ENCODE data around the gene ANKS1B.

The ANKS1B gene

DNA sequence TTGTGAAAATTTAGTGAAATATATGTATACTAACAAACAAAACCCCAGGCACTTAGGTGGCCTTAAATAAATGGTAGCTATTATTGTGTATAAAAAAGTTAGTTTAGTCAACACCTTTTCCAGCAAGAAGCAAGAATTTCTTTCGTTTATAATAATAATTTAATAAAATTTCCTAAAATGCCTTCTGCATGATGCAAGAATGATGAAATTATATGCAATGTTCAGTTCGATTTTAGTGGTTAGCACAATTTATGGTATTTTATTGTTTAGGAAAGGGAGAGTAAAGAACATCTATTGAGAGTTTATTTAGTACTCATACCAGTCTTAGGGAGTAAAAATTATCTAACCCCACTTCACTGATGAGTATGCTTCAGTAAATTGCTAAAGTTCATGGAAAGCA is 1048.9 kb downstream of the ANKS1B start:
- TF ChIP-seq, protein P1, sequence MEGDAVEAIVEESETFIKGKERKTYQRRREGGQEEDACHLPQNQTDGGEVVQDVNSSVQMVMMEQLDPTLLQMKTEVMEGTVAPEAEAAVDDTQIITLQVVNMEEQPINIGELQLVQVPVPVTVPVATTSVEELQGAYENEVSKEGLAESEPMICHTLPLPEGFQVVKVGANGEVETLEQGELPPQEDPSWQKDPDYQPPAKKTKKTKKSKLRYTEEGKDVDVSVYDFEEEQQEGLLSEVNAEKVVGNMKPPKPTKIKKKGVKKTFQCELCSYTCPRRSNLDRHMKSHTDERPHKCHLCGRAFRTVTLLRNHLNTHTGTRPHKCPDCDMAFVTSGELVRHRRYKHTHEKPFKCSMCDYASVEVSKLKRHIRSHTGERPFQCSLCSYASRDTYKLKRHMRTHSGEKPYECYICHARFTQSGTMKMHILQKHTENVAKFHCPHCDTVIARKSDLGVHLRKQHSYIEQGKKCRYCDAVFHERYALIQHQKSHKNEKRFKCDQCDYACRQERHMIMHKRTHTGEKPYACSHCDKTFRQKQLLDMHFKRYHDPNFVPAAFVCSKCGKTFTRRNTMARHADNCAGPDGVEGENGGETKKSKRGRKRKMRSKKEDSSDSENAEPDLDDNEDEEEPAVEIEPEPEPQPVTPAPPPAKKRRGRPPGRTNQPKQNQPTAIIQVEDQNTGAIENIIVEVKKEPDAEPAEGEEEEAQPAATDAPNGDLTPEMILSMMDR (IDR thresholded peaks at IDR 0.05; ENCODE audit: low read depth, low read length, missing control alignments) = no peak

DNA sequence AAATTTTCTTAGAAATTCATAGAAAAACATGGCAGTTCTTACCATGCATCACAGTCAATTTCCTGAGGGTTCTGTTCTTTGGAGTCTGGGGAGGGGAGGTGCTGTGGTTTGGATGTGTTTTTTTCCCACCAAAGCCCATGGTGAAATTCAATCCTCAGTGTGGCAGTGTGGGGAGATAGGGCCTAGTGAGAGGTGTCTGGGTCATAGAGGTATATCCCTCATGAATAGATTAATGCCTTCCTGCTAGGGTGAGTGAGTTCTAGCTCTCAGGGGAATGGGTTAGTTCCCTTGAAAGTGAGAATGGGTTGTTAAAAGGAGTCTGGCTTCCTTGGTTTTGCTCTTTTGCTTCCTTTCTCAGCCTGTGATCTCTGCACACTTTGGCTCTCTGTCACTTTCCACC is 1061.9 kb downstream of the ANKS1B start:
- Histone ChIP-seq H3K36me3 (replicated peaks) (no peaks in the 10 kb centered on the region), H3K4me3 (ENCODE audit: low read depth, low read length) (no peak overlapping the region), H3K27me3 (replicated peaks) (no peaks in the 10 kb centered on the region), H3K27ac (no peak overlapping the region)
- TF ChIP-seq, protein P1 (IDR thresholded peaks at IDR 0.05; ENCODE audit: low read depth, low read length, missing control alignments) = no peak
- DNase-seq = no peak
- in situ Hi-C loops (cut with HindIII; ENCODE audit: low pct_ligation_motif_present, low sequenced_read_pairs) = no loop called here

More for the DNA sequence above, 1048.9 kb downstream of the ANKS1B start:
- Histone ChIP-seq H3K4me3 (ENCODE audit: low read depth, low read length) (no peak overlapping the region), H3K27ac (no peak overlapping the region), H3K36me3 (replicated peaks) (no peaks in the 10 kb centered on the region), H3K27me3 (replicated peaks) (no peaks in the 10 kb centered on the region)
- in situ Hi-C loops (cut with HindIII; ENCODE audit: low pct_ligation_motif_present, low sequenced_read_pairs) = no loop called here
- DNase-seq = no peak

DNA sequence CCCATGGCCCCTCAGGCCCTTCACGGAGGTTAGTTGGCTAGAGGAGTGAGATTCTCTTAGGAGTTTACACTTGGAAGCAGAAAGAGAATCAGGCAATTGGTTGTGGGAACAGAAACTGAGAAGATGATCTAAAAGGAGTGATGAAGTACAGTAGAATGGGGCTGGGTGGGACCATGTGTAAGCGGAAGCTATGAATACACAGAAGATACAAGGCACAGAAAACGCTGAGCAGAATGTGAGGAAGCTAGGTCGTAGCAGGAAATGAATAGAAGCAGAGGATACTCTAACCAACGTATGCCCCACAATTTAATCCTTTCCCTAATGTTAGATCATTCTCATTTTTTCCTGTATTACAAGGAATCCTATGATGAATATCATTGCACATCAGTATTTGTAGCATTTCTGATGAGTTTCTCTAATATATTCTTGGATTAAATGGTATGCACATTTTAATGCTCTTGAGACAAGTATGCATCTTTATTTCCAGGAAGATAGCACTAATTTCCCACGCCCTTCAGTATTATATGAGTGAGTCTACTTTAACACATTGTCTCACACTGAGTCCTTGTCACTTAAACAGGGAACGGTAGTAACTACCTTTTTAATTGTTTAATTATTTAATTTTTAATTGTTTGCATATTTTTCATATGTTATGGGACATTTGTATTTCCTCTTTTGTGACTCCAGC is 1066.4 kb downstream of the ANKS1B start:
- DNase-seq = no peak
- in situ Hi-C loops (cut with HindIII; ENCODE audit: low pct_ligation_motif_present, low sequenced_read_pairs) = no loop called here
- TF ChIP-seq, protein P1 (IDR thresholded peaks at IDR 0.05; ENCODE audit: low read depth, low read length, missing control alignments) = no peak

DNA sequence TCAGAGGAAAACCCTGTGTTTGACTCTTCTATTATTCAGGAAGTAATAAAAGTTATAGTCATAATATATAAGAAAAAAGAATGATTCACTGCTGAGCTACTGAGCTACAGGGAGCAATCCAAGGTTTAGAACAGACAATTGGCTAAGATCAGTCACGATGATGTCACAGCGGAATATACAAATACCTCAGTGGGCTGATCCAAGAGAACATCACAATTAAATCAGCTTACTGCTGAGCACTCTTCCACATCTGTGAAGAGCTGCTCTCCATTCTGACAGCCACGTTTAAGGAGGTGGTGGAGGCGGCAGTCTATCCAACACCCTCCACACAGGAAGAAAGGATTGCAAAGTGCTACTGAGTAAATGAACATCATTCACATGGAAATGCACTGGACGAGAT is 1068.6 kb downstream of the ANKS1B start:
- TF ChIP-seq, protein P1 (IDR thresholded peaks at IDR 0.05; ENCODE audit: low read depth, low read length, missing control alignments) = no peak
- Histone ChIP-seq H3K27ac (no peak overlapping the region), H3K36me3 (replicated peaks) (no peaks in the 10 kb centered on the region), H3K4me3 (ENCODE audit: low read depth, low read length) (no peak overlapping the region), H3K27me3 (replicated peaks) (no peaks in the 10 kb centered on the region)
- no peak for DNase-seq
- in situ Hi-C loops (cut with HindIII; ENCODE audit: low pct_ligation_motif_present, low sequenced_read_pairs) = no loop called here

More for the DNA sequence above, 1066.4 kb downstream of the ANKS1B start:
- Histone ChIP-seq H3K36me3 (replicated peaks) (no peaks in the 10 kb centered on the region), H3K4me3 (ENCODE audit: low read depth, low read length) (no peak overlapping the region), H3K27ac (no peak overlapping the region), H3K27me3 (replicated peaks) (no peaks in the 10 kb centered on the region)

DNA sequence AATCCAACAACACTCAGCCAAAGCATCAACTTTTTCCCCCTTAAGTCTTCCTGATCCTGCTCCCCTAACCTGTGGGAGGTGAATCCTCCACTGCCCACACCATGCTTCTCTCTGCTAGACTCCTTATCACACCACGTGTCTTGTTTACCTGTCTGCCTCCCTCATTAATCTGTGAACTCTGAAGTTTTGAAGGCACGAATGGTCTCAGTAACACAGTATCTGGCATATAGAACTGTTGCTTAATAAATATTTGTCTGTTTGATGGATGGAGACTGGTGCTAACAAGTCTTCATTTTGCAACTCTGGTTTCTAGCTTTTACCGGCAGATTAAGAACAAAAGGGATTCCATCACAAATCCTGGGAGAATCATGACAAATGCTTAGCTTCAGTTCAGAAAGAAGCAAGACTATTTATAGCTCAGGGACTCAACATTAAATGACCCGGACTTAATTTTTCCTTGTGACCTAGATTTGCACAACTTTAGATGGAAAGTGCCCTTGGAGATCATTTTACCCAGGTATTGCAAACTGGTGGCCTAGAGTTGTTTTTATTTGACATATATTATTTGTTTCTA is 1072.2 kb downstream of the ANKS1B start:
- H3K27me3 ChIP-seq (replicated peaks) = no peaks in the 10 kb centered on the region
- in situ Hi-C loops (cut with HindIII; ENCODE audit: low pct_ligation_motif_present, low sequenced_read_pairs) = no loop called here
- TF ChIP-seq, protein P1 (IDR thresholded peaks at IDR 0.05; ENCODE audit: low read depth, low read length, missing control alignments) = no peak
- H3K4me3 ChIP-seq (ENCODE audit: low read depth, low read length) = no peak overlapping the region
- no peak overlapping the region for H3K27ac ChIP-seq
- H3K36me3 ChIP-seq (replicated peaks) = no peaks in the 10 kb centered on the region
- DNase-seq = no peak

All from brain microvascular endothelial cell (primary cell).